Upper lobe of left lung (tissue), 4 donors: ENCODE results near the gene NFATC2.

ENCODE experiments used
- POLR2A ChIP-seq, 4 donors: fragments of 450-650 bp; IDR thresholded peaks; one replicate each; pipeline ENCODE4 v1.5.1; 2016 to 2017; ENCODE audit warnings: antibody characterized with exemption in 4 of 4, mild to moderate bottlenecking in 2 of 4
- POLR2AphosphoS5 ChIP-seq, 2 donors: sonication (generic); formaldehyde crosslinking; IDR thresholded peaks; one replicate each; pipeline ENCODE4 v1.5.1; 2017; ENCODE audit warnings: antibody characterized with exemption in 2 of 2

DNA sequence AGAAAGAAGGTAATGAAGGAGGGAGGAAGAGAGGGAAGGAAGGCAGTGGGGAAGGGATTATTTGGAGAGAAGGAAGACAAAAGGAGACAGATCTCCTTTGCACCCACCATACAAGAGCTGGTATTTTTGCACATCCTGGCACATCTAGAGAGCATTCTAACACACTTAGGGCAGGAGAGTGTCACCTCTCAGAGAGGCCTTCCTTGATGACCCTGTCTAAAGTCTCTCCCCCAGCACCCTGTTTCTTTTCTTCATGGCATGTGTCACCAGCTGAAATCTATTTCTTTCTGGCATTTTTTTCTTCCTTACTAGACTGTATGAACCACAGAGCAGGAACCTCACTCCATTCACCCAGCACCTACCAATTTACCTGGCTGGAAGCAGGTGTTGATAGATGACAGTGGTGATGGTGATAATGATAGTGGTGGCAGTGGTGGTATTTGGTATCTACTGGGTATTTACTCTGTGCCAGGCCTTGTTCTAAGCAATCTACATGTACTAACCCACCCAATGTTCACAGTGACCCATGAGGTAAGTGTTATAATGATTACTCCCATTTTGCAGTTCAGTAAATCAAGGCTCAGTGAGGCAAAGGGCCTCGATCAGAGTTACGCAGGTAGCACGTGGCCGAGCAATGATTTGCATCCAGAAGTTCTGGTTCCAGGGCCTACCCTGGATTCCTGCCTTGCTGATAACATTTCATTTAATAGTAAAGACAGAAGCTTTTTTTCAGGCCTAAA, 131.8 kb downstream of the NFATC2 start:
- no peak for TF ChIP-seq POLR2AphosphoS5 (IDR thresholded peaks at IDR 0.05)
- no peak for TF ChIP-seq POLR2A (IDR thresholded peaks at IDR 0.05)
